Left lung (tissue), 10 donors: ENCODE data around the gene CALHM6. TPM values are rescaled to one million over a fixed set of nuclear protein-coding genes. Genes with fewer than 3 reads are reported as not detected.

Source experiments
- ATAC-seq: fragments of 200-7000 bp; cut with Tn5 transposase; one replicate; pipeline ENCODE4 v1.9.1; 2020; ENCODE audit warnings: moderate library complexity
- DNase-seq, 4 donors: peaks; one replicate each; pipeline ENCODE4 v3.0.0-alpha.2; 2013 to 2020
- H3K27ac ChIP-seq, 2 donors: fragments of 200-600 bp; sonication (generic) in 1 of 2; one replicate each; pipeline versions ENCODE4 v1.5.0 to v1.8.0; 2020 to 2021
- H3K27me3 ChIP-seq, 2 donors: fragments of 200-600 bp; sonication (generic) in 1 of 2; one replicate each; pipeline versions ENCODE4 v1.5.0 to v1.8.0; 2020 to 2021
- H3K36me3 ChIP-seq, 2 donors: fragments of 200-600 bp; sonication (generic) in 1 of 2; one replicate each; pipeline versions ENCODE4 v1.5.0 to v1.8.0; 2020 to 2021
- H3K4me1 ChIP-seq, 2 donors: fragments of 200-600 bp; one replicate each; pipeline ENCODE4 v1.8.0; 2021
- H3K4me3 ChIP-seq, 2 donors: fragments of 200-600 bp; sonication (generic) in 1 of 2; one replicate each; pipeline versions ENCODE4 v1.5.0 to v1.8.0; 2020 to 2021; ENCODE audit warnings: mild to moderate bottlenecking in 1 of 2
- H3K9me3 ChIP-seq, 2 donors: fragments of 200-600 bp; sonication (generic) in 1 of 2; one replicate each; pipeline versions ENCODE4 v1.5.0 to v1.8.0; 2020 to 2021
- CTCF ChIP-seq, 2 donors: fragments of 200-600 bp; sonication (generic) in 1 of 2; IDR thresholded peaks; one replicate each; pipeline versions ENCODE4 v1.5.0 to v1.8.0; 2021; ENCODE audit warnings: antibody characterized with exemption in 2 of 2
- intact Hi-C, 2 donors: fragments of 100-400 bp; cut with DNase I; formaldehyde crosslinking; loops; one replicate each; pipeline versions ENCODE4 v1.11.2 to v1.14.2; 2022
- polyA plus RNA-seq, 6 donors: library from polyadenylated mRNA; unstranded; fragments of 120-200 nt; gene quantifications; one replicate each; pipeline ENCODE4 v1.2.1, GENCODE V29; 2013; ENCODE audit not compliant: insufficient read length in 6 of 6
- total RNA-seq, 2 donors: library from RNA; stranded (reverse); fragmentation: NEBNext Ultra II Directional; extraction: Animal tissue kit (Norgen Biotek cat#: 25700); gene quantifications; one replicate each; pipeline ENCODE4 v1.2.1, GENCODE V29; 2021
- donor health status: DM: no; HTN: yes; CAD: no.
- donor health status: DM: no; HTN: no; CAD: no.

The CALHM6 gene
- total and polyA plus RNA-seq, 8 donors = 2.1 to 9.1 (median 6.1) TPM

- ATAC-seq (no peak), DNase-seq (no peak)
- no peaks in the 10 kb centered on the region for H3K9me3 ChIP-seq
- H3K27ac ChIP-seq = no peak overlapping the region
- H3K4me3 ChIP-seq = no peak overlapping the region
- intact Hi-C loops = no loop called here
- H3K27me3 ChIP-seq = no peaks in the 10 kb centered on the region
- TF ChIP-seq CTCF (IDR thresholded peaks at IDR 0.05) = no peak
- peaks cover 0 to 3% of the 10 kb centered on the region in 2 donors for H3K4me1 ChIP-seq
- no peaks in the 10 kb centered on the region for H3K36me3 ChIP-seq
Measured at GRCh38 chr6:116419069-116419786, 41.9 kb upstream of the CALHM6 start.

- no peak for DNase-seq
Measured at GRCh38 chr6:116420341-116420740, 40.8 kb upstream of the CALHM6 start.

GRCh38 chr6:116422238-116422637, 38.9 kb upstream of the CALHM6 start:
- Histone ChIP-seq H3K4me1 (peaks cover 0 to 9% of the 10 kb centered on the region in 2 donors), H3K4me3 (no peak overlapping the region), H3K27me3 (no peaks in the 10 kb centered on the region), H3K36me3 (peaks cover 0 to 11% of the 10 kb centered on the region in 2 donors), H3K27ac (no peak overlapping the region), H3K9me3 (no peaks in the 10 kb centered on the region)
- intact Hi-C loops = no loop called here
- no peak for TF ChIP-seq CTCF (IDR thresholded peaks at IDR 0.05)
- ATAC-seq = no peak
- no peak for DNase-seq

More at GRCh38 chr6:116420341-116420740, 40.8 kb upstream of the CALHM6 start:
- no peak overlapping the region for H3K4me3 ChIP-seq
- intact Hi-C loops = no loop called here
- H3K36me3 ChIP-seq = no peaks in the 10 kb centered on the region
- ATAC-seq = no peak
- no peaks in the 10 kb centered on the region for H3K27me3 ChIP-seq
- TF ChIP-seq CTCF (IDR thresholded peaks at IDR 0.05) = no peak
- peaks cover 0 to 8% of the 10 kb centered on the region in 2 donors for H3K4me1 ChIP-seq
- H3K27ac ChIP-seq = no peak overlapping the region
- H3K9me3 ChIP-seq = no peaks in the 10 kb centered on the region

- no peak for TF ChIP-seq CTCF (IDR thresholded peaks at IDR 0.05)
- Histone ChIP-seq H3K36me3 (peaks cover 0 to 29% of the 10 kb centered on the region in 2 donors), H3K4me3 (no peak overlapping the region), H3K27me3 (no peaks in the 10 kb centered on the region), H3K9me3 (no peaks in the 10 kb centered on the region), H3K4me1 (peaks cover 0 to 9% of the 10 kb centered on the region in 2 donors), H3K27ac (no peak overlapping the region)
- no peak for DNase-seq
- intact Hi-C loops = no loop called here
- no peak for ATAC-seq
Measured at GRCh38 chr6:116424001-116424400, 37.2 kb upstream of the CALHM6 start.

- Histone ChIP-seq H3K4me1 (peaks cover 0 to 9% of the 10 kb centered on the region in 2 donors), H3K4me3 (no peak overlapping the region), H3K9me3 (no peaks in the 10 kb centered on the region), H3K27ac (no peak overlapping the region), H3K36me3 (peaks cover 0 to 47% of the 10 kb centered on the region in 2 donors), H3K27me3 (no peaks in the 10 kb centered on the region)
- ATAC-seq = no peak
- DNase-seq = no peak
- intact Hi-C loops = no loop called here
- no peak for TF ChIP-seq CTCF (IDR thresholded peaks at IDR 0.05)
Measured at GRCh38 chr6:116426551-116426950, 34.6 kb upstream of the CALHM6 start.
